T-helper 1 cell treated with Interleukin-12 subunit alpha and Interleukin-12 subunit beta and Interleukin-4 antibody, amounts not matched to agents 30 μg/mL and 1 μg/mL, for 36 hours (primary cell): ENCODE results near the gene STPG3.
A peak's percentile ranks its signal among the peaks of the same experiment; 100 is the strongest.
"Not testable (repeated sequence)": the region's sequence is repeated elsewhere in the genome, so short reads cannot be mapped to it uniquely, and the experiment has no call there.

Source experiments
- H3K27ac Mint-ChIP-seq: one replicate; pipeline ENCODE4 v1.8.0; 2021; ENCODE audit warnings: mild to moderate bottlenecking, mixed read lengths
- H3K27me3 Mint-ChIP-seq: one replicate; pipeline ENCODE4 v1.8.0; 2021; ENCODE audit warnings: low read depth, mixed read lengths
- H3K36me3 Mint-ChIP-seq: one replicate; pipeline ENCODE4 v1.8.0; 2021; ENCODE audit warnings: low read depth, mixed read lengths
- H3K4me1 Mint-ChIP-seq: one replicate; pipeline ENCODE4 v1.8.0; 2021; ENCODE audit warnings: low read depth, mixed read lengths
- H3K4me3 Mint-ChIP-seq: one replicate; pipeline ENCODE4 v1.8.0; 2021; ENCODE audit warnings: mild to moderate bottlenecking, moderate library complexity, mixed read lengths
- H3K9me3 Mint-ChIP-seq: one replicate; pipeline ENCODE4 v1.8.0; 2021; ENCODE audit warnings: mixed read lengths

The STPG3 gene

DNA sequence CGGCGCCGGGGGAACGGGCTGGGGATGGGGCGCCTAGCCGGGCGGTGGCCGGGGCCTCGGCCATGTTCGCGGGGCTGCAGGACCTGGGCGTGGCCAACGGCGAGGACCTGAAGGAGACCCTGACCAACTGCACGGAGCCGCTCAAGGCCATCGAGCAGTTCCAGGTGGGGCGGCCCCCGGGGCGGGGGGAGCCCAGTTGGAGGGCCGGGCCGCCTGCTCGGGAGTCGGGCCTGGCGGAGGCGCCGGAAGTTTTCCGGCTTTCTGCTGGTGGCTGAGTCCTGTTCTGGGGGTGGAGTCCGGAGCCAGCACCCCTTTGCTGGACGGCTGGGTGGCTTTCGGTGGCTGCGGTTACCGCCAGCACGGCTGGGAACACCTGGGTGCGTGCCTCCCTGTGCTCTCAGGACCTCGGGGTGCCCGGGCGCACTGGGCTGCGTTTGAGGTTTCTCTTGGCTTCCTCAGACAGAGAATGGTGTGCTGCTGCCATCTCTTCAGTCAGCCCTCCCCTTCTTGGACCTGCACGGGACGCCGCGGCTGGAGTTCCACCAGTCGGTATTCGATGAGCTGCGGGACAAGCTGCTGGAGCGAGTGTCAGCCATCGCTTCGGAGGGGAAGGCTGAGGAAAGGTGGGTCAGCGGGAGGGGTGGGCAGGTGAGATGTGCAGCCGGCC is 4.5 kb downstream of the STPG3 start:
- Mint-ChIP-seq H3K36me3 (no peaks in the 10 kb centered on the region), H3K27me3 (no peaks in the 10 kb centered on the region), H3K27ac (peak overlapping the region; percentile 83), H3K4me3 (peak overlapping the region; percentile 87), H3K9me3 (no peaks in the 10 kb centered on the region), H3K4me1 (peaks cover 10% of the 10 kb centered on the region)

DNA sequence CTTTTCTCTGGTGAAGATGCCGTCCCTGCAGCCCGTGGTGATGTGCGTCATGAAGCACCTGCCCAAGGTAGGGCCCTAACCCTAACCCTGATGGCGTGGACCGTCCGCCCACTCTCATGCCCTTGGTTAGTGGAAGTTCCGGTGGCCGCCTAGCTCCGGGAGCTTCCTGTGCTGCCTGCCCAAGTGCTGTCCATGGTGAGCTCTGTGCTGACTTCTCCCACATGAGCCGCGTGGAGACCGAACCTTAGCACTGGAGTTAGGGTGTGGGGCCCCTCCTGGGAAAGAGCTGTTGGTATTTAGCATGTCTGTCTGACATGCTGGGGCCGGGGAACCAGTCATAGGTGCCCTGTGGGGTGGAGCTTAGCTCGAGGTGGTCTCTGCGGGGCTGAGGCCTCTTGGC is 5.3 kb downstream of the STPG3 start:
- no peaks in the 10 kb centered on the region for H3K36me3 Mint-ChIP-seq
- no peaks in the 10 kb centered on the region for H3K27me3 Mint-ChIP-seq
- no peaks in the 10 kb centered on the region for H3K9me3 Mint-ChIP-seq
- no peak overlapping the region for H3K27ac Mint-ChIP-seq
- peaks cover 10% of the 10 kb centered on the region for H3K4me1 Mint-ChIP-seq
- peak overlapping the region; percentile 87 for H3K4me3 Mint-ChIP-seq

DNA sequence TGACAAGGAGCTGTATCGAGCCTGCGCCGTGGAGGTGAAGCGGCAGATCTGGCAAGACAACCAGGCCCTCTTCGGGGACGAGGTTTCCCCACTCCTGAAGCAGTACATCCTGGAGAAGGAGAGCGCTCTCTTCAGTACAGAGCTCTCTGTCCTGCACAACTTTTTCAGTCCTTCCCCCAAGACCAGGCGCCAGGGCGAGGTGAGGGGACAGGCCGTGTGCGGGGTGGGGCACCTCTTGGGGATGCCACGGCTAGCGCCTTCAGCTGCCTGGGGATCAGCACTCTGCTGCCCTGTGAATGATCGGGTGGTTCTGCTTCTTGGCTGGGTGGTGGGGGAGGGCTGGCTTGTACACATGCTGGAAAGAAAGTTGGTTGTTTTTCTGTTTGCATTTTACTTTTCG is 5.8 kb downstream of the STPG3 start:
- H3K4me1 Mint-ChIP-seq = peaks cover 10% of the 10 kb centered on the region
- H3K27ac Mint-ChIP-seq = peak overlapping the region; percentile 15
- no peaks in the 10 kb centered on the region for H3K9me3 Mint-ChIP-seq
- no peaks in the 10 kb centered on the region for H3K36me3 Mint-ChIP-seq
- no peaks in the 10 kb centered on the region for H3K27me3 Mint-ChIP-seq
- H3K4me3 Mint-ChIP-seq = peak overlapping the region; percentile 87

DNA sequence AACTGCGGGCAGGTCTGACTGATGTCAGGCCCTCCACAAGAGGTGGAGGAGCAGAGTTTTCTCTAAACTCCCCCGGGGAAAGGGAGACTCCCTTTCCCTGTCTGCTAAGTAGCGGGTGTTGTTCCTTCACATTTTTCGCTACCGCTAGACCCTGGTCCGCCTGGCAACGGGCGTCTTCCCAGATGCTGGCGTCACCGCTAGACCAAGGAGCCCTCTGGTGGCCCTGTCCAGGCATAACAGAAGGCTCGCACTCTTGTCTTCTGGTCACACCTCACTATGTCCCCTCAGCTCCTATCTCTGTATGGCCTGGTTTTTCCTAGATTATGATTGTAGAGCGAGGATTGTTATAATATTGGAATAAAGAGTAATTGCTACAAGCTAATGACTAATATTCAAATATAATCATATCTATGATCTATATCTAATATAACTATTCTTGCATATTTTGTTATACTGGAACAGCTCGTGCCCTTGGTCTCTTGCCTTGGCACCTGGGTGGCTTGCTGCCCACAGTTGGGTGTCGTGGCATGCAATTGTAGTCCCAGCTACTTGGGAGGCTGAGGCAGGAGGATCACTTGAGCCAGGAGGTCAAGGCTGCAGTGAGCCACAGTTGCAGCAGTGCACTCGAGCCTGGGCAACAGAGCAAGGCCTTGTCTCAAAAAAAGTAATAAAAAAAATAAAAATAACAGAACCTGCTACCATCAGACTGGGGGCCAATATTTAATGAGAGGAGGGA is 11.3 kb downstream of the STPG3 start:
- not testable (repeated sequence) for H3K36me3 Mint-ChIP-seq, H3K27ac Mint-ChIP-seq, H3K9me3 Mint-ChIP-seq, H3K4me3 Mint-ChIP-seq, H3K27me3 Mint-ChIP-seq, H3K4me1 Mint-ChIP-seq

DNA sequence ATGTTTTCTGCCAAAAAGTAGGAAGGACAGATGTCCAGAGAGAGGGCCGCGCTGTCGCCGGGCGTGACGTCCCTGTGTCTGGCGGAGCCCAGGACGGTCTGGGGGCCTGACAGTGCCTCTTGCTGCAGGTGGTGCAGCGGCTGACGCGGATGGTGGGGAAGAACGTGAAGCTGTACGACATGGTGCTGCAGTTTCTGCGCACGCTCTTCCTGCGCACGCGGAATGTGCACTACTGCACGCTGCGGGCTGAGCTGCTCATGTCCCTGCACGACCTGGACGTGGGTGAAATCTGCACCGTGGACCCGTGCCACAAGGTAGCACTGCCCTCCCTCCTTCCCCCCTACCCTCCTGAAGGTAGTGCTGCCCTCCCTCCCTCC is 11.8 kb downstream of the STPG3 start:
- Mint-ChIP-seq H3K36me3 (peaks cover 7% of the 10 kb centered on the region), H3K27me3 (no peaks in the 10 kb centered on the region), H3K9me3 (no peaks in the 10 kb centered on the region), H3K4me1 (no peaks in the 10 kb centered on the region), H3K27ac (no peak overlapping the region), H3K4me3 (no peak overlapping the region)

- H3K27me3 Mint-ChIP-seq = no peaks in the 10 kb centered on the region
- peaks cover under 1% of the 10 kb centered on the region for H3K4me1 Mint-ChIP-seq
- no peak overlapping the region for H3K4me3 Mint-ChIP-seq
- no peak overlapping the region for H3K27ac Mint-ChIP-seq
- H3K9me3 Mint-ChIP-seq = no peaks in the 10 kb centered on the region
- H3K36me3 Mint-ChIP-seq = peaks cover 9% of the 10 kb centered on the region
Observed at GRCh38 chr9:137263506-137263905, 12.4 kb downstream of the STPG3 start.

DNA sequence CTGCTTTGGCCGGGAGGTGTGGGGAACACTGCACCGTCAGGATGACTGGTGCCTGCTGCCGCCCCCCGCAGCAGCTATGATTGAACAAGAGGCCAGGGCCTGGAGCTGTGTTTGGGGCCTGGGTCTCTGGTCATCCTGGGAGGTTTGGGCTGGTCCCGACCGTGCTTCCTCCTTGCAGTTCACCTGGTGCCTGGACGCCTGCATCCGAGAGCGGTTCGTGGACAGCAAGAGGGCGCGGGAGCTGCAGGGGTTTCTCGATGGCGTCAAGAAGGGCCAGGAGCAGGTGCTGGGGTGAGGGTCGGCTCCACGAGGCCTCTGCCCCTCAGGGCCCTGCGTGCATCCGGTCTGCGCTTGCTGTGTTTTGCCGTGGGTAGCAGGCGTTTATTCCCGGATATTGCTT is 13.0 kb downstream of the STPG3 start:
- no peaks in the 10 kb centered on the region for H3K9me3 Mint-ChIP-seq
- H3K4me3 Mint-ChIP-seq = no peak overlapping the region
- H3K36me3 Mint-ChIP-seq = peaks cover 13% of the 10 kb centered on the region
- no peak overlapping the region for H3K27ac Mint-ChIP-seq
- H3K27me3 Mint-ChIP-seq = no peaks in the 10 kb centered on the region
- peaks cover 3% of the 10 kb centered on the region for H3K4me1 Mint-ChIP-seq

DNA sequence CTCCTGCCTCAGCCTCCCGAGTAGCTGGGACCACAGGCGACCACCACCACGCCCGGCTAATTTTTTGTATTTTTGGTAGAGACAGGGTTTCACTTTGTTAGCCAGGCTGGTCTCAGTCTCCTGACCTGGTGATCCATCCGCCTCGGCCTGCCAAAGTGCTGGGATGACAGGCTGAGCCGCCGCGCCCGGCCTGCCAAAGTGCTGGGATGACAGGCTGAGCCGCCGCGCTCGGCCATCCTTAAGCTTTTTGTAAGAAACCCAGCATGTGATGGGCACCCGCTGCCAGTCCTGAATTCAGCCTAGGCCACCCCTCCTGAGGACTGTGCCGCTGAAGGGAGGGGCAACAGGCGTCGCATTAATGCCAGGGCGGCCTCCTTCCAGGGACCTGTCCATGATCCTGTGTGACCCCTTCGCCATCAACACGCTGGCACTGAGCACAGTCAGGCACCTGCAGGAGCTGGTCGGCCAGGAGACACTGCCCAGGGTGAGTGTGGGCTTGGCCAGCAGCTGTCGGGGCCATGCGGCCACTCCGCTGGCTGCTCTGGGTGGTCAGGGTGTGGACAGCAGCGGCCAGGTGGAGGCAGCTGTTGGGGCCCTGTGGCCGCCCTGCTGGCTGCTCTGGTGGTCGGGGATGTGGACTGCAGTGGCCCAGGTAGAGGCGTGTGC is 14.5 kb downstream of the STPG3 start:
- Mint-ChIP-seq H3K36me3 (peaks cover 19% of the 10 kb centered on the region), H3K9me3 (no peaks in the 10 kb centered on the region), H3K27ac (no peak overlapping the region), H3K4me3 (no peak overlapping the region), H3K27me3 (no peaks in the 10 kb centered on the region), H3K4me1 (peaks cover 3% of the 10 kb centered on the region)

- no peaks in the 10 kb centered on the region for H3K9me3 Mint-ChIP-seq
- H3K36me3 Mint-ChIP-seq = peaks cover 19% of the 10 kb centered on the region
- peaks cover 3% of the 10 kb centered on the region for H3K4me1 Mint-ChIP-seq
- no peak overlapping the region for H3K27ac Mint-ChIP-seq
- H3K4me3 Mint-ChIP-seq = no peak overlapping the region
- no peaks in the 10 kb centered on the region for H3K27me3 Mint-ChIP-seq
Observed at GRCh38 chr9:137266162-137266527, 15.1 kb downstream of the STPG3 start.

- no peaks in the 10 kb centered on the region for H3K27me3 Mint-ChIP-seq
- peaks cover 21% of the 10 kb centered on the region for H3K36me3 Mint-ChIP-seq
- peaks cover 7% of the 10 kb centered on the region for H3K4me1 Mint-ChIP-seq
- no peak overlapping the region for H3K4me3 Mint-ChIP-seq
- no peaks in the 10 kb centered on the region for H3K9me3 Mint-ChIP-seq
- no peak overlapping the region for H3K27ac Mint-ChIP-seq
Observed at GRCh38 chr9:137266585-137267453, 15.7 kb downstream of the STPG3 start.

GRCh38 chr9:137267933-137268355 is 16.9 kb downstream of the STPG3 start:
- no peaks in the 10 kb centered on the region for H3K9me3 Mint-ChIP-seq
- H3K4me3 Mint-ChIP-seq = no peak overlapping the region
- H3K27me3 Mint-ChIP-seq = no peaks in the 10 kb centered on the region
- H3K4me1 Mint-ChIP-seq = peaks cover 7% of the 10 kb centered on the region
- H3K27ac Mint-ChIP-seq = no peak overlapping the region
- peaks cover 21% of the 10 kb centered on the region for H3K36me3 Mint-ChIP-seq

- Mint-ChIP-seq H3K36me3 (peaks cover 25% of the 10 kb centered on the region), H3K9me3 (no peaks in the 10 kb centered on the region), H3K27ac (no peak overlapping the region), H3K4me1 (peaks cover 7% of the 10 kb centered on the region), H3K27me3 (no peaks in the 10 kb centered on the region), H3K4me3 (peak overlapping the region; percentile 4)
Observed at GRCh38 chr9:137268538-137269201, 17.6 kb downstream of the STPG3 start.

- H3K36me3 Mint-ChIP-seq = peaks cover 25% of the 10 kb centered on the region
- H3K4me3 Mint-ChIP-seq = no peak overlapping the region
- no peaks in the 10 kb centered on the region for H3K27me3 Mint-ChIP-seq
- H3K4me1 Mint-ChIP-seq = peaks cover 7% of the 10 kb centered on the region
- H3K9me3 Mint-ChIP-seq = no peaks in the 10 kb centered on the region
- no peak overlapping the region for H3K27ac Mint-ChIP-seq
Observed at GRCh38 chr9:137269231-137269772, 18.2 kb downstream of the STPG3 start.
